ENCODE results near the gene KRTAP4-5.
"Not testable (repeated sequence)": the region's sequence is repeated elsewhere in the genome, so short reads cannot be mapped to it uniquely, and the experiment has no call there.

The KRTAP4-5 gene

DNA sequence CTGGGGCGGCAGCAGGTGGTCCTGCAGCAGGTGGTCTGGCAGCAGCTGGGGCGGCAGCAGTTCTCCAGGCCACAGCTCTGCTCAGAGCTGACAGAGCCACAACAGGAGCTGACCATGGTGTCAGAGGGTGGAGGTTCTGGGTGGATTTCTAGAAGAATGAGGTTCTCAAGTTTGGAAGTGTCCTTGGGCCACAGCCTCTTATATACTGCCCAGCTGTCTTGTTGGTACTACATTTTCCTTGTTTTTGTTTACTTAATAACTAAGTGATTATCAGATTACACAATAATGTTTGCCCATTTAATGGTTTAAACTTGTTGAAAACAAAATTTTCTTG lies at the start of gene KRTAP4-5:
Gene KRTAP4-5 (minus strand): TSS at position 174 of the 334 bp plus-strand sequence. CDS start 58 bp downstream, at position 116.
- no peak for DNase-seq

DNA sequence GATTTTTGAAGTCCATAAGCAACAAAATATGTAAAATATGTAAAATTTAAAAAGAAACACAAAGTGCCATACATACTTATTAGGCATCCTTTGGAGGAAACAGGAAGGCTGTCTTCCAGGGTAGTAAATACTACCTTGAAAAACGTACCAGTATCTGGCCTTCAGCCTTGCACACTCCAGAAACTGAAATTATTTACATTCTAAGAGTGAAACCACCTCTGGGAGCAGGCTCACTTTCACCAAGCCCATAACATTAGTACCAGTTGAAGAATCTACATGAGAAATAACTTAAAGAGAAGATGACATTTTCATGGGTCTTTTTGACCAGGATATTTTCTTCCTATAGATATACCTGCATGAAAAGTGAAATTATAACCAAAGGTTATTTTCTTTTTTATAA lies 46.4 kb upstream of the KRTAP4-5 start:
- no peak for DNase-seq

DNA sequence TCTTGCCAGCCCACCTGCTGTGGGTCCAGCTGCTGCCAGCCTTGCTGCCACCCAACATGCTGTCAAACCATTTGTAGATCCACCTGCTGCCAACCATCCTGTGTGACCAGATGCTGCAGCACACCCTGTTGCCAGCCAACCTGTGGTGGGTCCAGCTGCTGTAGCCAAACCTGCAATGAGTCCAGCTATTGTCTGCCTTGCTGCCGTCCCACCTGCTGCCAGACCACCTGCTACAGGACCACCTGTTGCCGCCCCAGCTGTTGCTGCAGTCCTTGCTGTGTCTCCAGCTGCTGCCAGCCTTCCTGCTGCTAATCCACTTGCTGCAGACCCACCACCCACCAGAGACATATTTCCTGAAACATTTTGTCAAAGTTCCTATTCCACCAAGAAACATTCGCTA lies 40.7 kb upstream of the KRTAP4-5 start:
- no peak for DNase-seq

DNA sequence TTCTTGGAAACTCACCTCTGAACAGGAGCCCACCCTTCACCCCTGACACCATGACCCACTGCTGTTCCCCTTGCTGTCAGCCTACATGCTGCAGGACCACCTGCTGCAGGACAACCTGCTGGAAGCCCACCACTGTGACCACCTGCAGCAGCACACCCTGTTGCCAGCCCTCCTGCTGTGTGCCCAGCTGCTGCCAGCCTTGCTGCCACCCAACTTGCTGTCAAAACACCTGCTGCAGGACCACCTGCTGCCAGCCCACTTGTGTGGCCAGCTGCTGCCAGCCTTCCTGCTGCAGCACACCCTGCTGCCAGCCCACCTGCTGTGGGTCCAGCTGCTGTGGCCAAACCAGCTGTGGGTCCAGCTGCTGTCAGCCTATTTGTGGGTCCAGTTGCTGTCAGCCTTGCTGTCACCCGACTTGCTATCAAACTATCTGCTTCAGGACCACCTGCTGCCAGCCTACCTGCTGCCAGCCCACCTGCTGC lies 40.3 kb upstream of the KRTAP4-5 start, which contains the start of gene KRTAP9-1:
Gene KRTAP9-1 (plus strand): TSS at position 51 of the 482 bp plus-strand sequence. CDS start 0 bp downstream, at position 51.
- not testable (repeated sequence) for DNase-seq

DNA sequence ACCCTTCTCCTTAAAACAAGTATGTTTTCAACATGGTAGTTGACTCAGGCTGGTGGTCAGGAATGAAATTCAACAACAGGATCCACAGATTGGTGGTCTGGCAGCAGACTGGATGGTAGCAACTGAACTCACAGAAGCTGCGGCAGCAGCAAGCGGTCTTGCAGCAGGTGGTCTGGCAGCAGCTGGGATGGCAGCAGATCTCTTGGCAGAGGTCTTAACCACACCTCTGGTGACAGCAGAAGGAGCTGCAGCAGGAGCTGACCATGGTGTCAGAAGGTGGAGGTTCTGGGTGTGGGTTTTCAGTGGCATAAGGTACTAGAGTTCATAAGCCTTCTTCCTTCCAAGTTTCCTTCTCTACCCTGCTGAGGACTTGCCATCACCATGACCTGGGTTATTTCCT lies 37.2 kb upstream of the KRTAP4-5 start:
- DNase-seq, result no peak

DNA sequence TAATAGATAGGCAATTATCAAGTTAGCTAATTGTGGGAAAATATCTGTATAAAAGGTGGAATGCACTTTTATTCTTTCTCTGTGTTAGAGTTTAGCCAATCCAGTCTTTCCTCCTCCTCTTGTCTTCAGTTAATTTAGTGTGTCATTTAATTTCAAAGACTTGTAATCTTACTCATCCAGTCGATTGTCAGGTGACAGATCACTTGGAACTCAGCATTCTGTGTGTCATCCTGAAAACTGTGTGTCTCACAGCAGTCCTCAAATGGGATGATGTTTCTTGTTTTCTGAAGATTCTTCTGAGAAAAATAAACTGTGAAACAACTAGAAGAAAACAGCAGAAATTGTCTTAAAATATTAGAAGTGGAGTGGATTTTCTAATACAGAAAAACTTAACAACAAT lies 35.4 kb upstream of the KRTAP4-5 start:
- no peak for DNase-seq

DNA sequence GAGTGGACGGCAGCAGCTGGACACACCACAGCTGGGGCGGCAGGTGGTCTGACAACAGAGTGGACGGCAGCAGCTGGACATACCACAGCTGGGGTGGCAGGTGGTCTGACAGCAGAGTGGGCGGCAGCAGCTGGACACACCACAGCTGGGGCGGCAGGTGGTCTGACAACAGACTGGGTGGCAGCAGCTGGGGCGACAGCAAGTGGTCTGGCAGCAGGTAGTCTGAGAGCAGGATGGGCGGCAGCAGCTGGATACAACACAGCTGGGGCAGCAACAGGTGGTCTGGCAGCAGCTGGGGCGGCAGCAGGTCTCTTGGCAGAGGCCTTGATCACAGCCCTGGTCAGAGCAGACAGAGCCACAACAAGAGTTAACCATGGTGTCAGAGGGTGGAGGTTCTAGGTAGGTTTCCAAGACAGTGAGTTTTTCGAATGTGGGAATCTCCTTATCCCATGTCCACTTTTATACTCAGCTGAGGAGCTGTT lies 34.9 kb upstream of the KRTAP4-5 start, which contains the start of gene KRTAP4-1:
Gene KRTAP4-1 (minus strand): TSS at position 432 of the 482 bp plus-strand sequence. CDS start 57 bp downstream, at position 375.
- DNase-seq, result no peak

DNA sequence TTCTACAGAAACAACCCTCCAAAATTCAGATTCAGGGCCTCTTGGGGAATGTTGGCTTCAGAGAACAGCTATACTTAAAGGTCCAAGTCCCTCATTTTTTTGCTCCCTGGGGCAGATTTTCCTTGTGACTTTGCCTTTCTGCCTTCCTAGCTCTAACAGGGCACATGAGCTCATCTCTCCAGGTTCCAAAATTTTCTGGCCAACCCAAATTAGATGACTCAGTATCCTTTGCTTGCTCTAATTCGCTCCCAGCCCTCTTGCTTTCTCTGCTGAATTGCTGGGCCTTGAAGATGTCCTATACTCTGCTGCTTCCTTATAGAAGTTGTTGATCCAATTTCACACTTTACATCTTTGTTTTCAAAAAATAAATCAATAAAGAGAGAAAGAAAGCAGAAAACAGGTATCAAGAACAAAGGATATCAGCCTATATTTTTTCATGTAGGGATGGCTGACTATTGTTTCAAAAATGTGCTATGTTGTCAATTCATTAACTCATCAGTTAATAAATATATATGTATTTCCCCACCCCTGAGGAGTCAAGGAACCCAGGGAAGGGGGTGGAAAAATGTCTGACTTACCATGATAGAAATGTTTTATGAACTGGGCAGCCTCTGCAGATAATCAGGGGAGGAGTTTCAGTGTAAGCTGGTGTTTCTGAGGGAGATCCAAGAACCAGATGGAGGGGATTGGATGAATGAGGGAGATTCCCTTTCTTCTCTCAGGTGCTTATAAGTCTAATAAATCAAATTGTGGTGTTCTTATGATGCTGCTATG lies 29.4 kb upstream of the KRTAP4-5 start:
- no peak for DNase-seq

DNA sequence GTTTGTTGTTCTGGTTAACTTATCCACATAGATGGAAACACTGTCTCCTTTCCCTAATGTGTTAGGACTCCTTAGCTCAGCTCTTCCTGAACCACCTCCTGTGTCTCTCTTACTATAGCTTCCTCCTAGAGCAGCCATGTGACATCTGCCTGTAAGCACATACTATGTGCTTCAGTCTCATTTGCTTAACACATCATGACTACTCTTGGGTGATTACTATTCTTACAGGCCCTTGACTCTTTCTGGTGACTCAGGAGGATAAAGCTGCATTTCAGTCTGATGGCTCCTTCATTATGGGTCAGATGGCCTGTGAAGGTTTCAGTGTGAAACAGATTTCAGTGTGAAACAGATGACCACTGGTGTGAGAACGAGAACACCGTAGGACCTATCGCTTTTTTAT lies 28.7 kb upstream of the KRTAP4-5 start:
- no peak for DNase-seq

DNA sequence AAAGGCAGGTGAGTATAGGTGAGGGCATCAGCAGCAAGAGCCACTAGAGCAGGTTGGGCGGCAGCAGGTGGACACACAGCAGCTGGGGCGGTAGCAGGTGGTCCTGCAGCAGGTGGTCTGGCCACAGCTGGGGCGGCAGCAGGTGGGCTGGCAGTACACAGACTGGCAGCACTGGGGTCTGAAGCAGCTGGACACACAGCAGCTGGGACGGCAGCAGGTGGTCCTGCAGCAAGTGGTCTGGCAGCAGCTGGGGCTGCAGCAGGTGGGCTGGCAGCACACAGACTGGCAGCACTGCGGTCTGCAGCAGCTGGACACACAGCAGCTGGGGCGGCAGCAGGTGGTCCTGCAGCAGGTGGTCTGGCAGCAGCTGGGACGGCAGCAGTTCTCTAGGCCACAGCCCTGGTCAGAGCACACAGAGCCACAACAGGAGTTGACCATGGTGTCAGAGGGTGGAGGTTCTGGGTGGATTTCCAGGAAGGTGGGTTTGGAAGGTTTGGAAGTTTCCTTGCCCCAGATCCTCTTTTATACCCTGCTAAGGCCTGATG lies 28.2 kb upstream of the KRTAP4-5 start, which contains the start of gene KRTAP4-2:
Gene KRTAP4-2 (minus strand): TSS at position 495 of the 545 bp plus-strand sequence. CDS start 57 bp downstream, at position 438.
- DNase-seq, result no peak

DNA sequence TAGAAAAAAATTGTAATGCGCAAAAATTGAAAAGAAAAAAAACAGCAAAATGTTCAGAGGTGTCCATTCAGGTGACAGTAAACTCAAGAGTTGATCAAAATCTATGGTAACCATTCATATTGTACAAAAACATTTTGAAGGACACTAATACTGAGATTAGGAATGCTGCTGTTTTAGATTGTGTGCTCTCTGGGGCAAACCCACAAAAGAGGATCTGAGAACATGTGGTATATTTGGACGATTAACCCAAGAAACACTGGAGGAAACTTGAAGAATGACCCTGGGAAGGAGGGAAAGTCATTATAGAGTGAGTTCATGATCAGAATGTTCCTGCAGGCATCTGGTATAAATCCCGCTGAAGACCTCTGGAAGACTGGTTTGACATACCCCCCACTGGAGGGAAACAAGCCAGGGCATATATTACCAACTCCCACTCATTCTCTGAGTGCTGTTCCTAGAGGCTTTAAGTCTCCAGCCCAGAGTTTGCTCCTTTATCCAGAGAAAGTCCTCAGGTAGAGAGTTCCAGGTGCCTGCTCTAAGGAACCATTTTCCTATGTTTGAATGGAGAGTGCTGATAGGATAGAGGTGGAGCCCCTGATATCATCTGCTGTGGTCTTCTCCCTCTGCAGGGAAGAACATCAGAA lies 27.2 kb upstream of the KRTAP4-5 start:
- DNase-seq, result no peak

DNA sequence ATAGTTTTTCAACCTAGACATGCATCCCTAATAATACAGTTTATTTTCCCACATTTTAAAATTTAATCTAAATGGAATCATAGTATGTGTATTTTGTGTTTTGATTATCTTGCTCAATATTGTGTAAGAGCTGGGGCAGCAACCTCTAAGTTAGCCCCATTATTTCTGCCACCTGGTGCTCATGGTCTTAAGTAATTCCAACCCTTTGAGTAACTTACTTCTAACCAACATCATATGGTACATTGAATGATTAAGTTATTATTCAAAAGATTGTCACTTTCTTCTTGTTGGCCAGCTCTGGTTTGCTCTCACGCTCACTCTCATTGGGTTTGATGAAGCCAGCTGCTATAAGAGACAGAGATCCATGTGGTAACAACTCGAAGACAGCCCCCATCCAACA lies 22.3 kb upstream of the KRTAP4-5 start:
- DNase-seq, result no peak

DNA sequence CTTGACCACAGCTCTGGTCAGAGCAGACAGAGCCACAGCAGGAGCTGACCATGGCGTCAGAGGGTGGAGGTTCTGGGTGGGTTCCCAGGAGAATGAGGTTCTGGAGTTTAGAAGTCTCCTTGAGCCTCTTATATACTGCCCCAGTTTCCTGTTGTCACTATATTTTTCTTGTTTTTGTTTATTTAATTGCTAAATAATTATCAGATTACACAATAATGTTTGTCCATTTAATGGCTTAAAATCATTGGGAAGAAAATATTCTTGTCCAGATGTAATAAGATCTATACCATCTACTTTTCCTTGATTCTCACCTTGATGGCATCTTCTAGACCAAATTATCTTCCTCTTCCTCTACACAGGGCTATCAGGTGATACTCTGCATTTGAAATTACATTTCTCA lies 18.5 kb upstream of the KRTAP4-5 start, which contains the start of gene KRTAP4-3:
Gene KRTAP4-3 (minus strand): TSS at position 101 of the 400 bp plus-strand sequence. CDS start 49 bp downstream, at position 52.
- DNase-seq, result no peak

DNA sequence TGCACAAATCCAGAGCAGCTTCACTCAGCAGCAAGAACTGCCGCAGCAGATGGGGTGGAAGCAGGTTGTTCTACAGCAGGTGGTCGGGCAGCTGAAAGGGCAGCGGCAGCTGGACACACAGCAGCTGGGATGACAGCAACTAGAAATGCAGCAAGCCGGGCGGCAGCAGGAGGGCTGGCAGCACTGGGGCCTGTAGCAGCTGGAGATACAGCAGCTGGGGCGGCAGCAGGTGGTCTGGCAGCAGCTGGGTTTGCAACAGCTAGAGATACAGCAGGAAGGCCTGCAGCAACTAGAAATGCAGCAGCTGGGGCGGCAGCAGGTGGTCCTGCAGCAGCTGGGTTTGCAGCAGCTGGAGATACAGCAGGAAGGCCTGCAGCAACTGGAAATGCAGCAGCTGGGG lies 17.9 kb upstream of the KRTAP4-5 start:
- DNase-seq, result no peak

DNA sequence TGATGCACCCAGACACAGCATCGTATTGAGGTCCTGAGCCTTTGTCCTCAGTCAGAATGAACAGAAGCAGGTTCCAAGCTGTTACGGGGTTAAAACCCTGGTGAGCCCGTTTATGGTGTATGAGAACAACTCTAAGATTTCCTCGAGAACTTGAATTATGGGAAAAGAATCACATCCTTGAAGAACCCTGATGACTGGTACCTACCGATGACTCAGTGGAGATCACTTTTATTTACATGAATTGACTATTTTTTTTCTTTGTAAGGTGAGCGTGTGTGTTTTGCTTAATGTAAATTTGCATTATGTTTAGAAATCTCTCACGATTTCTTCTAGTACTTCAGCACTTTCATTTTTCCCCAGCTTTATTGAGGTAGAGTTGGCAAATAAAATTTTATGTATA lies 14.2 kb upstream of the KRTAP4-5 start:
- DNase-seq, result no peak

DNA sequence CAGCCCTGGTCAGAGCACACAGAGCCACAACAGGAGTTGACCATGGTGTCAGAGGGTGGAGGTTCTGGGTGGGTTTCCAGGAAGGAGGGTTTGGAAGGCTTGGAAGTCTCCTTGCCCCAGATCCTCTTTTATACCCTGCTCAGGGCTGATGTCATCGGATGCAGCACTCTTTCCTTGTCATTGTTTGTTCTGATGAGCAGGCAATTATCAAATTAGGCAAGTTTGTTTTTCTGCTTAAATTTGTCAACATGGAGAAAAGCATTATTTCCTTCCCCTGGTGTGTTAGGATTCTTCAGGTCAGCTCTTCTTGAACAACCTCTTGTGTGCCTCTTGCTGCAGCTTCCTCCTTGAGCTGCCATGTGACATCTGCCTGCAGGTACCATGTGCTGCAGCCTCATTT lies 11.0 kb upstream of the KRTAP4-5 start, which contains the start of gene KRTAP4-4:
Gene KRTAP4-4 (minus strand): TSS at position 101 of the 400 bp plus-strand sequence. CDS start 57 bp downstream, at position 44.
- DNase-seq, result no peak

DNA sequence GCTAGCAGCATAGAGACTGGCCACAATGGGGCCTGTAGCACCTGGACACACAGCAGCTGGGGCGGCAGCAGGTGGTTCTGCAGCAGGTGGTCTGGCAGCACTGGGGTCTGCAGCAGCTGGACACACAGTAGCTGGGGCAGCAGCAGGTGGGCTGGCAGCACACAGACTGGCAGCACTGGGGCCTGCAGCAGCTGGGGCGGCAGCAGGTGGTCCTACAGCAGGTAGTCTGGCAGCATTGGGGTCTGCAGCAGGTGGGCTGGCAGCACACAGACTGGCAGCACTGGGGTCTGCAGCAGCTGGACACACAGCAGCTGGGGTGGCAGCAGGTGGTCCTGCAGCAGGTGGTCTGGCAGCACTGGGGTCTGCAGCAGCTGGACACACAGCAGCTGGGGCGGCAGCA lies 10.6 kb upstream of the KRTAP4-5 start:
- DNase-seq, result not testable (repeated sequence)

DNA sequence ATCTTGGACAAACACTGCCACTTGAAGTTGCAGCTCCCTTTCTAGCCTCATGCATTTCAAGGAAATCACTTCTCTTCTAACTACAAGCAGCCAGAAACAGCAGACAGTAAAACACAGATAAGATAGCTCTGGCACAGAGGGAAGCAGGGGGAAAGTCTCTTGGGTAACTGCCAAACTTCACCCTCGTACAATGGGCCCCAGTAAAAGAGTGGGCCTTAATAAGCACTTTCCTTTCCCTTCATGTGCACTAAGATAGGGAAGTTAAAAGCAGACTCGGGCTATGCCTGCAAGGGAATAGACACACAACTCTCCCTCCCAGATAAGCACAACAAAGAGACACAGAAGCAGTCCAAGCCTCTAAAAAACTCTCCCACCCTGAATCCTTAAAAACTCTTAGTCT lies 4.2 kb upstream of the KRTAP4-5 start:
- DNase-seq, result no peak

DNA sequence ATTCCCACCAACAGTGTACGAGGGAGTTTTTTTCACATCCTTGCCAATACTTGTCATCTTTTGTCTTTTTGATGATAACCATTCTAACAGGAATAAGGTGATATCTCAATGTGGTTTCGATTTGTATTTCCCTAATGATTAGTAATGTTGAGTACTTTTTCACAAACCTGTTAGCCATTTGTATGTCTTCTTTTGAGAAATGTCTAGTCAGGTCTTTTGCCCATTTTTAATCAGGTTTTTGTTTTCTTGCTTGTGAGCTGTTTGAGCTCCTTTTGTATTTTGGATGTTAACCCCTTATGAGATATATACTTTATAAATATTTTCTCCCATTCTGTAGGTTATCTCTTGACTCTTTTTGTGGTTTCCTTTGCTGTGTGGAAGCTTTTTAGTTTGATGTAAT lies 1.9 kb upstream of the KRTAP4-5 start:
- no peak for DNase-seq

DNA sequence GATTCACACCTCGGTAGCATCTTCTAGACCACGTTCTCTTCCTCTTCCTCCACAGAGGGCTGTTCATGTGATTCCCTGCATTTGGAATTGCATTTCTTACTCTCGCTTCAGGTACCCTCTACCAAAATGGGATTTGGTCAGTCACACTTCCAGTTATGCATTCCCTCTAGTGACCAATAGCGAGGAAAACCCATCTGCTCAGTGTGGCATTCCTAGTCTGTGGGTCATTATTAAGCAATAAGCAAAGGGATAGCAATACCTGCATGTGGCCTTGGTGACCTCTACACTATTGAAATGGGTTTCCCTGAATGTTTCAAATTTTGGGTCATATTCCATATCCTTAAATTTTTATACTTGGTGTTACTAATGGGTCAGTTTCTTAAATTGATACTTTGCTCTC lies 401 bp upstream of the KRTAP4-5 start:
- no peak for DNase-seq

DNA sequence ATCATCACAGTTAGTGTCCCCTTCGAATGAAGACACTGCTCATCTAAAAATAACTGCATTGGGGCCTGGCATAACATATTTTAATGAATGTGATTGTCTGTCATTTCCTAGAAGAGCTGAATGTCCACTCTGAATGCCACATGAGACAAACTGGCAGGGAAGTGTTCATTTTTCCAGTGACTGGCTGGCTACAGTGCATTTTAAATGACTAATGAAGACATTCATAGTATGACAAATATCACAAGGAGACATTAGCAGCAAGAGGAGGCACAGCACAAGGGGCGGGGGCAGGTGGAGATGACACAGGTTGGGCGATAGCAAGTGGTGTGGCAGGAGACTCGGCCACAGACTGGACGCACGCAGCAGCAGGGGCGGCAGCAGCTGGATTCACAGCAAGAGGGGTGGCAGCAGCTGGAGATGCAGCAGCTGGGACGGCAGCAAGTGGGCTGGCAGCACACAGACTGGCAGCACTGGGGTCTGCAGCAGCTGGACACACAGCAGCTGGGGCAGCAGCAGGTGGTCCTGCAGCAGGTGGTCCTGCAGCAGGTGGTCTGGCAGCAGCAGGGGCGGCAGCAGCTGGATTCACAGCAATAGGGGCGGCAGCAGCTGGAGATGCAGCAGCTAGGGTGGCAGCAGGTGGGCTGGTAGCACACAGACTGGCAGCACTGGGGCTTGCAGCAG lies 514 bp downstream of the KRTAP4-5 start:
- DNase-seq, result not testable (repeated sequence)

DNA sequence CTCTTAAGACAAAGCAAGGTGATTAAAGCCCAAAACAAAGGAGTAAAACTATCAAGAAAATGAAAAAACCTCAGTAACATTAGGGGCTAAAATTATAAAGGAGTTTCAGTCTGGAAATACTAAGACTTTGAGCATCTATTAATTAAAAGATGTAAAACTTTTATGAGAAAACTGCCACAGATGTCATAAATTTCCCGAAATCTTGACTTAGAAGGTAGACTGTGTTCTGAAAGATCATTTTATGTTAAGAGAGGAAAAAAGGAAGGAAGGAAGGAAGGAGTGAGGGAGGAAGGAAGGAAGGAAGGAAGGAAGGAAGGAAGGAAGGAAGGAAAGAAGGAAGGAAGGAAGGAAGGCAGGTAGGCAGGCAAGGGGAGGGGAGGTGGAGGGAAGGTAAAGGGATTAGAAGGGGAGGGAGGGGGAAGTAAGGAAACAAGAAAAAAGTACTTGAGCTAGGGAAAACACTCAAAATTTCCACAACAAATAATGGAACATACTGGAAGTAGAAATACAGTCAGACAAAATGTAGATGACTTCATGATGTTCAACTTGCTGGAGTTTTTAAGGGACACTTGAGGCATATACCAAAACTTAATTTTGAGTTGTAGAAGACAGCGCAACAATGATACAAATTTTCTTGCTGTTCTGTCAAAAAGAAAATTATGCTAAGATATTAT lies 2.0 kb downstream of the KRTAP4-5 start:
- no peak for DNase-seq
